Left ventricle myocardium inferior (tissue), 1 donor: Measurements from ENCODE around the gene ZNF485. TPM values are rescaled to one million over a fixed set of nuclear protein-coding genes. Genes with fewer than 3 reads are reported as not detected.
A peak's percentile ranks its signal among the peaks of the same experiment; 100 is the strongest.

ENCODE experiments used
- DNase-seq: peaks from one replicate; pipeline ENCODE4 v3.0.0-alpha.2; 2020
- H3K27ac ChIP-seq: fragments of 200-600 bp; replicated peaks from 2 replicates; pipeline ENCODE4 v1.8.0; 2021
- H3K27me3 ChIP-seq: fragments of 200-600 bp; 2 replicates; pipeline ENCODE4 v1.8.0; 2021; ENCODE audit warnings: low read depth
- H3K36me3 ChIP-seq: fragments of 200-600 bp; 2 replicates; pipeline ENCODE4 v1.8.0; 2021
- H3K4me1 ChIP-seq: fragments of 200-600 bp; 2 replicates; pipeline ENCODE4 v1.8.0; 2021
- H3K4me3 ChIP-seq: fragments of 200-600 bp; 2 replicates; pipeline ENCODE4 v1.8.0; 2021; ENCODE audit warnings: mild to moderate bottlenecking, moderate library complexity
- H3K9me3 ChIP-seq: fragments of 200-600 bp; replicated peaks from 2 replicates; pipeline ENCODE4 v1.8.0; 2021
- CTCF ChIP-seq: fragments of 200-600 bp; IDR thresholded peaks from 2 replicates; pipeline ENCODE4 v1.8.0; 2021; ENCODE audit warnings: antibody characterized with exemption, mild to moderate bottlenecking, borderline replicate concordance
- intact Hi-C: fragments of 100-400 bp; cut with micrococcal nuclease; formaldehyde crosslinking; loops from one replicate; pipeline ENCODE4 v1.11.0; 2022
- long read RNA-seq: library from polyadenylated mRNA; unstranded; transcript quantifications from one replicate; pipeline ENCODE4 v2.0.0, GENCODE V29; 2021
- total RNA-seq: library from RNA; stranded (reverse); fragmentation: NEBNext Ultra II Directional; extraction: Animal tissue kit (Norgen Biotek cat#: 25700); gene quantifications from one replicate; pipeline ENCODE4 v1.2.1, GENCODE V29; 2021
- donor health status: DM: no; HTN: yes; CAD: no; lungs with severe emphysema.

Gene ZNF485
- total RNA-seq = 1.5 TPM
- long read RNA-seq, partial matches to known transcripts = 0 of 6 reads
- long read RNA-seq, other reads (novel, unspliced or antisense) = 2 of 6 reads

GRCh38 chr10:43606323-43607198, at the start of gene ZNF485:
Gene ZNF485 (plus strand): TSS chr10:43606438. CDS start chr10:43607051, 613 bp downstream.
- H3K27ac ChIP-seq = peak within 1 kb of the TSS; percentile 77

GRCh38 chr10:43557214-43557613, 49.0 kb upstream of the ZNF485 start:
- peaks cover 3% of the 10 kb centered on the region for H3K4me1 ChIP-seq
- no peak for DNase-seq
- peaks cover 40% of the 10 kb centered on the region for H3K36me3 ChIP-seq
- intact Hi-C loops = no loop called here
- no peak for TF ChIP-seq CTCF
- H3K27ac ChIP-seq = no peak overlapping the region
- H3K4me3 ChIP-seq = no peak overlapping the region
- no peaks in the 10 kb centered on the region for H3K27me3 ChIP-seq
- peaks cover 22% of the 10 kb centered on the region for H3K9me3 ChIP-seq

More at GRCh38 chr10:43606323-43607198, at the start of gene ZNF485:
- Histone ChIP-seq H3K36me3 (peaks cover 19% of the 10 kb centered on the region), H3K27me3 (no peaks in the 10 kb centered on the region), H3K4me3 (peak within 1 kb of the TSS; percentile 96), H3K4me1 (peaks cover 15% of the 10 kb centered on the region), H3K9me3 (no peaks in the 10 kb centered on the region)
- no peak for TF ChIP-seq CTCF
- peak; percentile 77 for DNase-seq
- intact Hi-C loops = no loop called here

- Histone ChIP-seq H3K9me3 (no peaks in the 10 kb centered on the region), H3K36me3 (peaks cover 18% of the 10 kb centered on the region), H3K4me3 (no peak overlapping the region), H3K27ac (no peak overlapping the region), H3K4me1 (peaks cover 17% of the 10 kb centered on the region), H3K27me3 (no peaks in the 10 kb centered on the region)
- no peak for TF ChIP-seq CTCF
- intact Hi-C loops = no loop called here
- no peak for DNase-seq
These were observed 36.6 kb upstream of the ZNF485 start for GRCh38 chr10:43569681-43570080.

GRCh38 chr10:43570971-43571370, 35.3 kb upstream of the ZNF485 start:
- intact Hi-C loops = no loop called here
- DNase-seq = no peak
- H3K36me3 ChIP-seq = peaks cover 13% of the 10 kb centered on the region
- no peak overlapping the region for H3K27ac ChIP-seq
- no peaks in the 10 kb centered on the region for H3K27me3 ChIP-seq
- TF ChIP-seq CTCF = no peak
- H3K9me3 ChIP-seq = no peaks in the 10 kb centered on the region
- H3K4me3 ChIP-seq = no peak overlapping the region
- peaks cover 22% of the 10 kb centered on the region for H3K4me1 ChIP-seq

- peaks cover 22% of the 10 kb centered on the region for H3K4me1 ChIP-seq
- intact Hi-C loops = no loop called here
- DNase-seq = no peak
- H3K36me3 ChIP-seq = no peaks in the 10 kb centered on the region
- H3K27me3 ChIP-seq = no peaks in the 10 kb centered on the region
- no peaks in the 10 kb centered on the region for H3K9me3 ChIP-seq
- TF ChIP-seq CTCF = no peak
- peak overlapping the region; percentile 81 for H3K4me3 ChIP-seq
- peak overlapping the region; percentile 80 for H3K27ac ChIP-seq
These were observed 32.8 kb upstream of the ZNF485 start for GRCh38 chr10:43573250-43574000.
